ENCODE results near the gene CNTN1. TPM values are rescaled to one million over a fixed set of nuclear protein-coding genes. Genes with fewer than 3 reads are reported as not detected.

Gene CNTN1
- total and polyA plus RNA-seq, 9 of the 15 experiments (the other 6 are each of a cell fraction or from before 2014, with no cell fraction given), result 0.16 TPM; not detected in 8

DNA sequence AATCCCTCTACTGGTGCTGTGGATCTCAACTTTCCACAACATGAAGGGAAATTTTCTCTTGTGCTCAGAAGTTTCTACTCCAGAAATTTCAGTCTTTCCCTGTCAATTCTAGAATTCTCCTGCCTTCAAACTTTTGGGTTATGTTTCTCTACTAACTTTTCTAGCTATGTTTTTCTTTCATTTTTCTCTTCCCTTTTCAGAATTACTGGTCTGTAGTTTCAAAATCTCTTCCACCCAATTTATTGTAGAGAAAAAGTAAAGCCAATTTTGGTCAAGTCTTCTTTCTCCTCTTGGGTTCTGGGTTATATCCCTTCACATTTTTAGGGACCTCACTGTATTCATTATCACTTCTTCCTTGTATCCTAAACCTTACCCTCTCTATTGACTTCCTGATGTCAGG lies 18.9 kb downstream of the CNTN1 start:
- Histone ChIP-seq H4K20me1 (replicated peaks; ENCODE audit: control insufficient read depth, insufficient read depth, low read length) (no peaks in the 10 kb centered on the region), H3K27ac (ENCODE audit: extremely low read depth, low read depth, low read length) (no peak overlapping the region), H3K9me3 (replicated peaks; ENCODE audit: control insufficient read depth, insufficient read depth, low read depth, low read length) (no peaks in the 10 kb centered on the region), H3K27me3 (ENCODE audit: control insufficient read depth in 2 of 2, insufficient read depth in 2 of 2, low read length in 2 of 2) (no peaks in the 10 kb centered on the region), H3K9ac (ENCODE audit: insufficient read depth in 1 of 2, low read depth in 2 of 2, low read length in 2 of 2) (no peak overlapping the region), H3K79me2 (ENCODE audit: control insufficient read depth, insufficient read depth, low read length) (no peaks in the 10 kb centered on the region), H3K4me2 (ENCODE audit: insufficient read depth, low read length) (no peak overlapping the region), H2AFZ (ENCODE audit: low read depth, low read length) (no peak overlapping the region), H3K36me3 (ENCODE audit: control insufficient read depth, insufficient read depth, low read length) (no peaks in the 10 kb centered on the region), H3K4me3 (no peak overlapping the region), H3K9me1 (ENCODE audit: control insufficient read depth, insufficient read depth, low read length) (no peaks in the 10 kb centered on the region), H3K4me1 (replicated peaks in 1 of 2; ENCODE audit: control insufficient read depth in 2 of 2, insufficient read depth in 2 of 2, low read length in 2 of 2) (no peaks in the 10 kb centered on the region)
- no TSS peak for BruUV-seq (replicated peaks)
- ChIA-PET POLR2A (no interaction called here), CTCF (ENCODE audit: low intra/inter-chr PET ratio) (no interaction called here)
- DNase-seq (ENCODE audit: extremely low read depth in 1 of 4, low spot score in 3 of 4), result no peak
- intact Hi-C loops (cut with micrococcal nuclease), result no loop called here
- in situ Hi-C loops (cut with MboI), result no loop called here
- no peak for ATAC-seq
- TF ChIP-seq SP1 (CRISPR knock-in tag; IDR thresholded peaks at IDR 0.05) (no peak), GTF2E2 (tag; IDR thresholded peaks at IDR 0.05) (no peak), TRIM28 (IDR thresholded peaks at IDR 0.05) (no peak), E2F1 (CRISPR knock-in tag; IDR thresholded peaks at IDR 0.05) (no peak), WHSC1 (IDR thresholded peaks at IDR 0.05; ENCODE audit: low read length) (no peak), CSDE1 (IDR thresholded peaks at IDR 0.05) (no peak), SRSF1 (IDR thresholded peaks at IDR 0.05; ENCODE audit: low read depth, low read length) (no peak), NCOR1 (IDR thresholded peaks at IDR 0.05) (no peak), MCM2 (IDR thresholded peaks at IDR 0.05; ENCODE audit: low read depth) (no peak)
- TF ChIP-seq, protein P1, sequence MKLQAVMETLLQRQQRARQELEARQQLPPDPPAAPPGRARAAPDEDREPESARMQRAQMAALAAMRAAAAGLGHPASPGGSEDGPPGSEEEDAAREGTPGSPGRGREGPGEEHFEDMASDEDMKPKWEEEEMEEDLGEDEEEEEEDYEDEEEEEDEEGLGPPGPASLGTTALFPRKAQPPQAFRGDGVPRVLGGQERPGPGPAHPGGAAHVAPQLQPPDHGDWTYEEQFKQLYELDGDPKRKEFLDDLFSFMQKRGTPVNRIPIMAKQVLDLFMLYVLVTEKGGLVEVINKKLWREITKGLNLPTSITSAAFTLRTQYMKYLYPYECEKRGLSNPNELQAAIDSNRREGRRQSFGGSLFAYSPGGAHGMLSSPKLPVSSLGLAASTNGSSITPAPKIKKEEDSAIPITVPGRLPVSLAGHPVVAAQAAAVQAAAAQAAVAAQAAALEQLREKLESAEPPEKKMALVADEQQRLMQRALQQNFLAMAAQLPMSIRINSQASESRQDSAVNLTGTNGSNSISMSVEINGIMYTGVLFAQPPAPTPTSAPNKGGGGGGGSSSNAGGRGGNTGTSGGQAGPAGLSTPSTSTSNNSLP (IDR thresholded peaks at IDR 0.05; ENCODE audit: borderline replicate concordance, low read depth, low read length), result no peak
- no peak for FAIRE-seq
